Stomach (tissue), 9 donors: ENCODE data around the gene DCC. TPM values are rescaled to one million over a fixed set of nuclear protein-coding genes. Genes with fewer than 3 reads are reported as not detected.

Experiments
- DNase-seq, 2 donors: peaks; one replicate each; pipeline versions ENCODE4 v3.0.0 to v3.0.0-alpha.2; 2013 to 2019
- H3K27ac ChIP-seq, 5 donors: fragments of 200-600 bp in 4 of 5; sonication (generic) in 4 of 5; one replicate each; pipeline ENCODE4 v1.5.1; 2013 to 2019; ENCODE audit warnings: mild to moderate bottlenecking in 1 of 5, moderate library complexity in 1 of 5
- H3K27me3 ChIP-seq, 3 donors: fragments of 200-600 bp; sonication (generic); one replicate each; pipeline ENCODE4 v1.5.1; 2017 to 2019; ENCODE audit warnings: mixed run types in 1 of 3
- H3K36me3 ChIP-seq, 4 donors: fragments of 200-600 bp; sonication (generic); 1 replicate in 3 of 4; 2 replicates in 1 of 4; pipeline ENCODE4 v1.5.1; 2016 to 2019
- H3K4me1 ChIP-seq, 4 donors: fragments of 200-600 bp; sonication (generic); one replicate each; pipeline ENCODE4 v1.5.1; 2016 to 2019
- H3K4me3 ChIP-seq, 4 donors: fragments of 200-600 bp; sonication (generic) in 3 of 4; one replicate each; pipeline ENCODE4 v1.5.1; 2016 to 2019; ENCODE audit warnings: mild to moderate bottlenecking in 1 of 4
- H3K9me3 ChIP-seq, 4 donors: fragments of 200-600 bp; sonication (generic); one replicate each; pipeline ENCODE4 v1.5.1; 2016 to 2019
- CTCF ChIP-seq, 7 experiments: fragments of 450-650 bp in 4 of 7; fragments of 200-600 bp in 3 of 7; sonication (generic) in 3 of 7; IDR thresholded peaks; one replicate each; pipeline ENCODE4 v1.5.1; 2016 to 2019; ENCODE audit warnings: antibody characterized with exemption in 7 of 7, control low read depth in 2 of 7, mild to moderate bottlenecking in 1 of 7
- EP300 ChIP-seq: sonication (generic); formaldehyde crosslinking; IDR thresholded peaks from one replicate; pipeline ENCODE4 v1.6.1; 2017; ENCODE audit warnings: antibody characterized with exemption
- POLR2A ChIP-seq, 4 donors: fragments of 450-650 bp; IDR thresholded peaks; one replicate each; pipeline ENCODE4 v1.6.1; 2016; ENCODE audit warnings: antibody characterized with exemption in 4 of 4, control low read depth in 2 of 4, mild to moderate bottlenecking in 1 of 4, moderate library complexity in 1 of 4
- POLR2AphosphoS5 ChIP-seq, 3 donors: sonication (generic); formaldehyde crosslinking; IDR thresholded peaks; one replicate each; pipeline ENCODE4 v1.6.1; 2016; ENCODE audit warnings: antibody characterized with exemption in 3 of 3
- WGBS, 5 donors: extraction: QIAGEN DNeasy Blood & Tissue Kit in 3 of 5; methylation state at CpG; one replicate each; pipeline versions ENCODE4 v1.1.5 to v1.1.7; 2013 to 2018; 5-methylcytosine and 5-hydroxymethylcytosine counted together
- intact Hi-C: fragments of 100-400 bp; cut with DNase I; formaldehyde crosslinking; loops from one replicate; pipeline ENCODE4 v1.15.1; 2023; ENCODE audit warnings: low total_unique reads
- polyA plus RNA-seq, 3 donors: library from polyadenylated mRNA; stranded (reverse); fragments of 200-250 nt; gene quantifications; one replicate each; pipeline ENCODE4 v1.2.3, GENCODE V29; 2013
- total RNA-seq, 5 donors: library from RNA; depleted of rRNA; stranded (reverse); fragments of >200 nt; gene quantifications; one replicate each; pipeline versions ENCODE4 v1.1.0 to v1.2.3, GENCODE V29; 2014 to 2016
- donor health status: healthy with polysubstance abuse.
- donor health status: Bipolar disorder and iron deficiency.
- donor health status: healthy.

Gene DCC
- total and polyA plus RNA-seq, 8 donors: 0.58 to 1.7 TPM; not detected in 6

GRCh38 chr18:52376104-52376503 is 36.1 kb downstream of the DCC start:
- TF ChIP-seq POLR2A (IDR thresholded peaks at IDR 0.05) (no peak), EP300 (no peak), POLR2AphosphoS5 (IDR thresholded peaks at IDR 0.05) (no peak), CTCF (IDR thresholded peaks at IDR 0.05) (no peak)

DNA sequence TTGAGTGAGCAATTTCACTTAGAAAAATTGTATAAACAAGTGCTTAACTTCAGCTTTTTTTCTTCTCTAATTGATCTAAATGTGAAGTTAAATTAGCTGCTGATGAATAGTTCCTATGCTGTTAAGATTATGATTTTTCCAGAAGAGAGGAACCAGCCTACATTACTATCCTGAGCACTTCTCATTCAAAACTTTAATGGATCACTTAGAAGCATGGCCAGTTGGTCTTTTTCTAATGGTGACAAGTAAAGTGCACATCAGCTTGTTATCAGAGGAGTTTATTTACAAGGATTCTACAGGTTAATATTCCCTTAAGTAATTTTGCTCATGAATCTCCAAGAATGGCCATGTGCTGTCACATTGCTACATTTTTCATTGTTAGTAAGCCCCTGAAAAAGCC is 37.1 kb downstream of the DCC start:
- TF ChIP-seq POLR2AphosphoS5 (IDR thresholded peaks at IDR 0.05) (no peak), EP300 (no peak), POLR2A (IDR thresholded peaks at IDR 0.05) (no peak), CTCF (IDR thresholded peaks at IDR 0.05) (no peak)
- Histone ChIP-seq H3K9me3 (no peaks in the 10 kb centered on the region), H3K36me3 (no peaks in the 10 kb centered on the region), H3K27me3 (no peaks in the 10 kb centered on the region), H3K4me3 (no peak overlapping the region), H3K4me1 (no peaks in the 10 kb centered on the region), H3K27ac (no peak overlapping the region)
- DNase-seq: no peak
- intact Hi-C loops: no loop called here

More at GRCh38 chr18:52376104-52376503, 36.1 kb downstream of the DCC start:
- no peaks in the 10 kb centered on the region for H3K27me3 ChIP-seq
- intact Hi-C loops: no loop called here
- H3K4me3 ChIP-seq: no peak overlapping the region
- no peak for DNase-seq
- no peaks in the 10 kb centered on the region for H3K36me3 ChIP-seq
- H3K4me1 ChIP-seq: no peaks in the 10 kb centered on the region
- H3K9me3 ChIP-seq: no peaks in the 10 kb centered on the region
- 30 to 59% (median 49%) methylated on average over 1 of the region's 1 CpG for WGBS, 5 donors
- H3K27ac ChIP-seq: no peak overlapping the region

- intact Hi-C loops: no loop called here
- H3K27ac ChIP-seq: no peak overlapping the region
- no peaks in the 10 kb centered on the region for H3K9me3 ChIP-seq
- no peak overlapping the region for H3K4me3 ChIP-seq
- TF ChIP-seq EP300 (no peak), POLR2A (IDR thresholded peaks at IDR 0.05) (no peak), POLR2AphosphoS5 (IDR thresholded peaks at IDR 0.05) (no peak), CTCF (IDR thresholded peaks at IDR 0.05) (no peak)
- no peaks in the 10 kb centered on the region for H3K4me1 ChIP-seq
- H3K27me3 ChIP-seq: no peaks in the 10 kb centered on the region
- DNase-seq: no peak
- no peaks in the 10 kb centered on the region for H3K36me3 ChIP-seq
Observed at GRCh38 chr18:52386306-52386705, 46.3 kb downstream of the DCC start.

GRCh38 chr18:52387175-52387574 is 47.2 kb downstream of the DCC start:
- Histone ChIP-seq H3K9me3 (no peaks in the 10 kb centered on the region), H3K27ac (no peak overlapping the region), H3K27me3 (no peaks in the 10 kb centered on the region), H3K36me3 (no peaks in the 10 kb centered on the region), H3K4me3 (no peak overlapping the region), H3K4me1 (no peaks in the 10 kb centered on the region)
- TF ChIP-seq POLR2AphosphoS5 (IDR thresholded peaks at IDR 0.05): no peak
- TF ChIP-seq CTCF (IDR thresholded peaks at IDR 0.05): no peak
- no peak for TF ChIP-seq EP300
- no peak for TF ChIP-seq POLR2A (IDR thresholded peaks at IDR 0.05)
- intact Hi-C loops: no loop called here
- WGBS, 5 donors: 59 to 78% (median 73%) methylated on average over 3 of the region's 3 CpGs
- no peak for DNase-seq
